Peyer's patch (tissue), 4 donors: Measurements from ENCODE around the gene CNKSR3. TPM values are rescaled to one million over a fixed set of nuclear protein-coding genes. Genes with fewer than 3 reads are reported as not detected.

ENCODE experiments used
- DNase-seq, 3 donors: peaks; one replicate each; pipeline ENCODE4 v3.0.0-alpha.2; 2017 to 2019
- H3K27ac ChIP-seq, 4 donors: fragments of 200-600 bp; sonication (generic); one replicate each; pipeline ENCODE4 v1.5.1; 2016 to 2019
- H3K27me3 ChIP-seq, 2 donors: fragments of 200-600 bp; sonication (generic); one replicate each; pipeline ENCODE4 v1.5.1; 2019
- H3K36me3 ChIP-seq, 3 donors: fragments of 200-600 bp; sonication (generic); one replicate each; pipeline ENCODE4 v1.5.1; 2016 to 2019
- H3K4me1 ChIP-seq, 4 donors: fragments of 200-600 bp; sonication (generic); one replicate each; pipeline ENCODE4 v1.5.1; 2016 to 2019
- H3K4me3 ChIP-seq, 4 donors: fragments of 200-600 bp; sonication (generic); 1 replicate in 3 of 4; 2 replicates in 1 of 4; pipeline ENCODE4 v1.5.1; 2016 to 2019; ENCODE audit warnings: mild to moderate bottlenecking in 1 of 4
- H3K9me3 ChIP-seq, 4 donors: fragments of 200-600 bp; sonication (generic); one replicate each; pipeline ENCODE4 v1.5.1; 2016 to 2019; ENCODE audit warnings: mild to moderate bottlenecking in 1 of 4
- POLR2A ChIP-seq, 2 donors: fragments of 450-650 bp; IDR thresholded peaks; one replicate each; pipeline ENCODE4 v1.5.1; 2017; ENCODE audit warnings: antibody characterized with exemption in 2 of 2, mild to moderate bottlenecking in 2 of 2, moderate library complexity in 2 of 2
- total RNA-seq, 4 donors: library from RNA; depleted of rRNA; stranded (reverse); fragments of >200 nt; gene quantifications; one replicate each; pipeline ENCODE4 v1.1.0, GENCODE V29; 2016
- TF ChIP-seq, protein P1 (sequence below), 6 experiments: fragments of 450-650 bp in 4 of 6; fragments of 200-600 bp in 2 of 6; sonication (generic) in 1 of 6; IDR thresholded peaks; one replicate each; pipeline ENCODE4 v1.5.1; 2017 to 2019; ENCODE audit warnings: antibody characterized with exemption in 6 of 6, mild to moderate bottlenecking in 3 of 6, moderate library complexity in 1 of 6

CNKSR3 gene
- total RNA-seq, 4 donors from 2014 or later, result 29.6 to 34.5 (median 30.1) TPM

DNA sequence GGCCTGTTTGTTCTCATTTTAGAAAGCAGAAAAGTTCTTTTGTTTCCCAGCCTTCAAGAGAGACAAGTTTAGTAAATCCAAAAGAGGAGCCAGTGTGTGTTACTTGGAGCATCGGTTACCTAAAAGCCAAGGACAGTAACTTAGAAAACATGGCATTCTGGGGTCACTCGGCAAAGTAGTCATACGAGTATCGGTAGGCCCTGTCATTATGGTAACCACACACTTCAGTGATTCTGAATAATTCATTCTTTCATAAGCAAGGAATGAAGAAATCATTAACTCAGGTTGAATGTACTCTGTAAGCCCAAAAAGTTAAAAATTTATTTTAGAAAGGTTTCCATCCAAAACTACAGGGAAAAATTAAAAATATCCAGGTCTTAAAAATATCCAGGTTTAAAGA is 34.0 kb downstream of the CNKSR3 start:
- Histone ChIP-seq H3K4me1 (no peaks in the 10 kb centered on the region), H3K27me3 (no peaks in the 10 kb centered on the region), H3K27ac (no peak overlapping the region), H3K4me3 (no peak overlapping the region), H3K9me3 (no peaks in the 10 kb centered on the region), H3K36me3 (no peaks in the 10 kb centered on the region)
- DNase-seq, result no peak
- TF ChIP-seq, protein P1, sequence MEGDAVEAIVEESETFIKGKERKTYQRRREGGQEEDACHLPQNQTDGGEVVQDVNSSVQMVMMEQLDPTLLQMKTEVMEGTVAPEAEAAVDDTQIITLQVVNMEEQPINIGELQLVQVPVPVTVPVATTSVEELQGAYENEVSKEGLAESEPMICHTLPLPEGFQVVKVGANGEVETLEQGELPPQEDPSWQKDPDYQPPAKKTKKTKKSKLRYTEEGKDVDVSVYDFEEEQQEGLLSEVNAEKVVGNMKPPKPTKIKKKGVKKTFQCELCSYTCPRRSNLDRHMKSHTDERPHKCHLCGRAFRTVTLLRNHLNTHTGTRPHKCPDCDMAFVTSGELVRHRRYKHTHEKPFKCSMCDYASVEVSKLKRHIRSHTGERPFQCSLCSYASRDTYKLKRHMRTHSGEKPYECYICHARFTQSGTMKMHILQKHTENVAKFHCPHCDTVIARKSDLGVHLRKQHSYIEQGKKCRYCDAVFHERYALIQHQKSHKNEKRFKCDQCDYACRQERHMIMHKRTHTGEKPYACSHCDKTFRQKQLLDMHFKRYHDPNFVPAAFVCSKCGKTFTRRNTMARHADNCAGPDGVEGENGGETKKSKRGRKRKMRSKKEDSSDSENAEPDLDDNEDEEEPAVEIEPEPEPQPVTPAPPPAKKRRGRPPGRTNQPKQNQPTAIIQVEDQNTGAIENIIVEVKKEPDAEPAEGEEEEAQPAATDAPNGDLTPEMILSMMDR (IDR thresholded peaks at IDR 0.05), result no peak

DNA sequence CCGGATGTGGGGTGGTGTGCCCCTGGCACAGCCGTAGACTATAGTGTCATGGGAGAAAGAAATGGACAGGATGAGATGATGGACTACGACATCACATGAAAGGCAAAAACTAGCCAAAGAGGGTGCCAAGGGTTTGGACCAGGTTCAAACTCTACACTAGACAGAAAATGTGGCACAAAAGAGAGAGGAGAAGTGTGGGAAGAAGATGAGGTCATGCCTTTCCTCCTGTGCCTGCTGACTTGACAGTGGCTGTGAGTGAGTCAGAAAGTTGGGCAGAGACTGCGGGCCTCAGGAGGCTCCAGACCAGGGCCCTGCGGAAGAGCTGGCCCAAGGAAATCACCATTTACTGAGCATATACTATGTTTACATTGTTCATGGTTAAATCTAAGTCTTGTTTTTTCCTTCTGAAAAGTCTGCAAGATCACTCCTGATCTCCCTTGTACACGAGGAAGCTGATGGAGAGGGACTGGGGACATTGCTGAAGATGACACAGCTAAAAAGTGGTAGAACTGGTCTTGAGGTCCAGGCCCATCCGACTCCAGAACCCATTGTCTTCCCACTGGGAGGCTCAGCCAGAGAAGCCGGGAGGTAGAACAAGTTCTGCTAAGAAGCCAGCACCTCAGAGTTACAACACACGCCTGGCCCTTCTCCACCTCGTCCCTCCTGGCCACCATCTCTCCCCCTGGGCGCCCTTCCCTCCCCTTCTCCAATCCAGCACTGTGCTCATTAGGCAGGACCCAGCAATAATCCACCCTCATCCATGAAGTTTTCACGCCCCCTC is 35.6 kb downstream of the CNKSR3 start:
- TF ChIP-seq, protein P1 (IDR thresholded peaks at IDR 0.05), result no peak
- TF ChIP-seq POLR2A (IDR thresholded peaks at IDR 0.05), result no peak
- DNase-seq, result no peak
- Histone ChIP-seq H3K36me3 (no peaks in the 10 kb centered on the region), H3K4me1 (no peaks in the 10 kb centered on the region), H3K4me3 (no peak overlapping the region), H3K27ac (no peak overlapping the region), H3K9me3 (no peaks in the 10 kb centered on the region), H3K27me3 (no peaks in the 10 kb centered on the region)

DNA sequence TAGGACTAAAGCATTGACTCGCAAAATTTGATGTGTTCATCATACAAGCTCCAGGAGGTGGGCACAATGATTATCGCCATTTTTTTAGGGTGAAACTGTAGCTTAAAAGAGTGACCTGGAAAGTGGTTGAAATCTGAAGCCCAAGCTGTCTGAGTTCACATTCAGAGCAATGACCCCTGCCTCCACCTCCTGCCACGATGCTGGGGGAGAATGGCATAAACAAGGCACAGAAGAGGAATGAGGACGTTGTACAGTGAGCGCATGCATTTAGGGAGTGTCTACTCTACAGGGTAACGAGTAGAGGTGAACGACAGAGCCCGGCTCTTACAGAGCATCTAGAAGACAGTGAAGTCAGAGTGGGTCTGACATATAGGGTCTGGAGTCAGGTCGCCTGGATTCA is 37.2 kb downstream of the CNKSR3 start:
- no peak for DNase-seq
- TF ChIP-seq, protein P1 (IDR thresholded peaks at IDR 0.05), result no peak
- TF ChIP-seq POLR2A (IDR thresholded peaks at IDR 0.05), result no peak
- no peaks in the 10 kb centered on the region for H3K27me3 ChIP-seq
- no peak overlapping the region for H3K4me3 ChIP-seq
- no peaks in the 10 kb centered on the region for H3K4me1 ChIP-seq
- no peaks in the 10 kb centered on the region for H3K9me3 ChIP-seq
- H3K27ac ChIP-seq, result no peak overlapping the region
- no peaks in the 10 kb centered on the region for H3K36me3 ChIP-seq

DNA sequence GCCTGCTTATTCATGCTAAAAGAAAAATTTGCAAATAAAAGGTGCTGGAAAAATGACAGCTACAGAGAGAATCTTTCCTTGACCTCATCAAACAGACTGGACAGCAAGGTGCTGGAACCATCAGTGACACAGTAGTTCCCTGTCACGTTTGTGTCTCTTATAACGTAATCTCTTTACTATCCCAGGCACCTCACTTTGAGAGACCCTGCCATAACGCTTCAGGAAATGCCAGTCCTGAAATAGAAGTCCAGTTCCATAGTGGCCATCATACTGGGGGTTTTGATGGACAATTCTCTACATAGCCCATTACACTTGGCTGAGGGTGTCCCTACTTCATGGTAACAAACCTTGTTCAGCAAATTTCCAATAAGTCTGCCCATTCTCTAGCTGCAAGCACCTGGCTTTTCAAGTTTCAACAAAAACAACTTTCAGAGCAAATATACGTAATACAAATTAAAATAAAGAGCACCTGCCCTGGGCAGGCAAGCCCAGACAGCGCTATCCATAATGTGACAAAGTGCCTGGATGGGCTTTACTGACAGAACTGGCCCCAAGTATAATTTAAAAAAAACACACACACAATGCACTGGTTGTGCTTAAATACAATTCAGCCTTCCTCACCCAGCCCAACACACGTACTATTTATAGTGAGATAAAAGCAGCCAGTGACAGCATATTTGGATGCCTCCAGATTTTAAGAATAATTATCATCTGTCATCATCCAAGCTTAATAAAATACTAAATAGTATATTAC is 38.7 kb downstream of the CNKSR3 start:
- H3K27me3 ChIP-seq, result no peaks in the 10 kb centered on the region
- DNase-seq, result no peak
- TF ChIP-seq, protein P1 (IDR thresholded peaks at IDR 0.05), result no peak
- TF ChIP-seq POLR2A (IDR thresholded peaks at IDR 0.05), result no peak
- H3K36me3 ChIP-seq, result no peaks in the 10 kb centered on the region
- H3K4me3 ChIP-seq, result no peak overlapping the region
- H3K4me1 ChIP-seq, result no peaks in the 10 kb centered on the region
- H3K9me3 ChIP-seq, result no peaks in the 10 kb centered on the region
- no peak overlapping the region for H3K27ac ChIP-seq

DNA sequence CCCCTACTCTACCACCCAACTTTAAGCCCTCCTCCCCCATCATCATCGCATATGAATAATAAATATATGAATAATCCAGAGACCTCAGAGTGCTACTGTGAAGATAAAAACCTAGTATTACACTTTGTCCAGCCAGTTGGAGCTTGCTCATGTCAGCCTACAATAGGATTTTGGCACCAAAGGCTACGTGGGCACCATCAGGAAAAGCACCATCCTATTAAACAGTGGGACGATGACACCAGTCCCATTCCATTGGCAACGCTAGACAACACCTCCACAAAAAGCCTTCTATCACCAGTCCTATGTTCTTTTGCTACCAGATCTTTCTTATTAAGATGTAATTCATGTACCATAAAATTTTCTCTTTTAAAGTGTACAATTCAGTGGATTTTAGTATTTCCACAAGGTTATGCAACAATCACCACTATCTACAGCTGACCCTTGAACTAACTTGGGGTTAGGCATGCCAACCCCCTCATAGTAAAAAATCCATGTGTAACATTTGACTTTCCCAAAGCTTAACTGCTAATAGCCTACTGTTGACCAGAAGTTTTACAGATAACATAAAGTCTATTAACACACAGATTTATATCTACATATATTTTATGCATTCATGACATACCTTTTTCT is 41.1 kb downstream of the CNKSR3 start:
- Histone ChIP-seq H3K4me3 (no peak overlapping the region), H3K27me3 (no peaks in the 10 kb centered on the region), H3K36me3 (no peaks in the 10 kb centered on the region), H3K9me3 (no peaks in the 10 kb centered on the region), H3K4me1 (no peaks in the 10 kb centered on the region), H3K27ac (no peak overlapping the region)
- no peak for TF ChIP-seq POLR2A (IDR thresholded peaks at IDR 0.05)
- TF ChIP-seq, protein P1 (IDR thresholded peaks at IDR 0.05), result no peak
- no peak for DNase-seq
